GM18868 (cell line): Measurements from ENCODE around the gene ANKRD22.
A peak's percentile ranks its signal among the peaks of the same experiment; 100 is the strongest.
"Not testable (repeated sequence)": the region's sequence is repeated elsewhere in the genome, so short reads cannot be mapped to it uniquely, and the experiment has no call there.

Source experiments
- ATAC-seq: cut with Tn5 transposase; IDR thresholded peaks from one replicate; pipeline ENCODE4 v1.9.1; 2021; ENCODE audit warnings: mild to moderate bottlenecking, moderate library complexity; ENCODE audit not compliant: unreplicated experiment

Gene ANKRD22

DNA sequence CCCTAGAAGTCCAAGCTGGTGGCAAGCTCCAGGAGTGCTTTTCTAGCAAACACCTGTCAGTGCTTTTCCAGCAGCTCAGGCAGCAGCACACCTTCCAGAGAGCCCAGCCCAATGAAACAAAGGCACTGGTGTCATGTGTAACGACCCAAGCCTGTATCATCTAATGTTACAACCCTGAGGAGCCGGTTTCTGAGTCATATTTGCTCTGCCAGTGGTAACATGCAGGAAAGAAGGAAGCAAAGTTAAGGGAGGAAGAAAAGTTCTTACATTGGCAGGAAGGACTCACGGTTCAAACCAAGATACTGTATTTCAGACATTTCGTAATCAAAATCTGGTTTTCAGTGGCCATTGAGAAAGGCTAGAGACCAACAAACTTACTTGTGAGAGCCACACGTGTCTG, at the start of gene ANKRD22:
TSS of gene ANKRD22 (minus strand) at position 139 of the 400 bp plus-strand sequence. CDS start 237 bp downstream, outside the sequence.
- ATAC-seq: no peak

DNA sequence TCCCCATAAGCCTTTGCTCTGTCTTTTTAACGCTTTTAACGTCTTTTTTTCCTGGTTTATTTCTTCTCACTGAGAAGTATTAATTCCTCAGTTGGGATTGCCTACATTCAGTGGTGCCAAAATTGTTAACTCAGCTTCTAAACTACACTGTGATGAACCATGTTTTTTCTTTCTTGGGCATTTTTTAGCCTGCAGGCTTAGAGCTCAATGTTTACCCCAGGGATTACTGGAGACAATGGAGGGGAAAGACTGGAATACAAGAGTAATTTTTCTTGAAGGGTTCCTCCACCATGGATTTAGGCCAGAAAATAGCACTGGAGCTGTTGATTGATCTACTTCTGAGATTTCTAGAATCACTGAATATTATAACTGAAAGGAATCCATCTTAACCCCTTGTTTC, 48.2 kb upstream of the ANKRD22 start:
- no peak for ATAC-seq

DNA sequence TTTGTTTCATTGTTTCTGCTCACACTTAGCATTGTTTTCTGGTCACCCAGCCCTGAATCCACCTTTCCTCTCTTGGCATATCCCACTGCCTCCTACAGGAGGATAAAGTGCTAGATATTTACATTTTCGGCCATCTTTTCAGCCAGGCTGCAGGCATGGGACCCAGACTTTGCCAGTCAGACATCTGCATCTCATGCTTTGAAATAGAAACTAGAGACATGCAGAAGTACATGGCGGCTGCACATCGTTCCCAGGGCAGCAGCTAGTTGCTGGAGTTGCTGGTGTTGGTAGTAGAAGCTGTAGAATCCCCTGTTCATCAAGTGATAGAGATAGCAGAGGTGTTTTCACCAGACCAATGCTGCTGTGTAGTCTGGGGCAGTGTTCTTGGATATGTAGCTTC, 47.1 kb upstream of the ANKRD22 start:
- ATAC-seq: no peak

DNA sequence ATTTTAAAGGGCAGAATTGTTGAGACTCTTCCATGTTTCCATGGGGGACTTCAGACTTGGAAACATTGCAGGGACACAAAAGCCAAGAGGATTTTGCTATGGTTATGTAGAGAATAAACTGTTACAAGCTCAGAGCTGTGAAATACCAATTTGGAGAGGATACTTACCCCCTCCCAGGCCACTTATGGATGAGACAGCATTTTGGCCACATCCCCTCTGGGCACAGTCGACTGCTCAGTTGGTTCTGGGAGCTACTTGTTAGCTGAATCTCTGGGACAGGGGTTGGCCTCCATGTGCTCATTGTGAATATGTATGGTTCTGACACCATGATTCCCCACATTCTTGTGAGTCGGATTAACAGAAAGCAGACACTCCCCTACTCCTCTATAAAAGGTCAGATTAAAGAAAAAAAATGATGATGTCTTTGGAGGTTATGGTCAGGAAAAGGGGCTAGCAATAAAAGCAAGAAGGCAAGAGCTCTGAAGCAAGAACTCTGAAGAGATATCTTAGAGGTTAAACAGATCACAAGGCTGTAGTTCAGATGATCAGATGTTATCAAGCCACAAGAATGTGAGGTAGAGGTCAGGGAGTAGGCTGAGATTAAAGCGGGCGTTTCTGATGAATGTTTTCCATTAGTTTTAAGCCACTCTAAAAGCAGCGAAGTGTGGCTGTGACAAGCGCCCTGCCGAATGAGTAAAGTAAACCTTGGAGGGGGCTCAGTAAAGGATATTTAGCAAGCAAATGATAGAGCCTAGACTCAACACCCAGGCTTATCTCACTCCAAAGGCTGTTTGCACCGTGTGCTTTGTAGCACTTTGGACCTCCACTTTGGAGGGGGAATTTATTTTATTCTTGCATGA, 45.6 kb upstream of the ANKRD22 start:
- no peak for ATAC-seq

DNA sequence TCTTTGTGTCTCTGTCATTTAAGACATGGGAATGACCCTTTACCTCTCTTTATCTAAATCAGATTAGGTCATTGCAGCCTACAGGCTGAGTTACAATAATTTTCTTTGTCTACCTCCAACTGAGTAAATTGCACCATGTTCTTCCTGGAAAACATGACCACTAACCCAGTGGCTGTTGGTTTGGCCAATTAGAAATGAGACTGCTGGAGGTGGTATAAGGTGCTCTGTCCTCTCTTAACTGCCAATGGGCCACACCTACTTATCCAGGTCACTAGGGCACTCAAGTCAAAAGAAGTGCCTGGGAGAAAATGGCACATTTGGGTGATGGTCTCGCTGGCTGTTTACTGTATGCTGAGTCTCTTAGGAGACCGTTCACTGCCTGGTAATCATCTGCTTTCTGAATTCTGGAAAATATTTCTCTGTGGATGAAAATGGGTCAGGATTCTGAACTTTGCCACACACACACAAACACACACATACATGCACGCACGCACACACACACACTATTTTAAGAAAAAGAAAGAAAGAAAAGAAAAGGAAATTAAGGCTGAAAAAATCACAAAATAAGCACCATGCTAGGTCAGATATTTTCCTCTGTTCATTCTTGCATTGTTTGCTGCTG, 44.8 kb upstream of the ANKRD22 start:
- no peak for ATAC-seq

DNA sequence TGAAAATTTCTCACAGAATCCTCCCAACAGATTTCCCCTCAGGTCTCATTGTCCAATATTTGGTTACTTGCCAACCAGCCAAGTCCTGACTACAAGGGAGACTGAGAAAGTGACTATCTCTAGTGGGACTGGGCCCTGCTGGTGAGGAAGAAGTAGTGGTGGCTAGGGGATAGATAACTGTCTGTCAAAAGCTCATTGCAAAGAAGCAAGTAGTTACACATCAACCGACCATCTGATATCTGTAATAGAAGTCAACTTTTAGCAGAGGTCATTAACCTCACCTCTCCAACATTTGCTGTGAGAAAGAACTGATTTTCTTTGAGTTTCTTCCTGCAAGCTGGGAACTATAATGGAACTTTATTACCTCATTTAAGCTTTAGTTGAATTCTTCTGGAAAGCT, 43.6 kb upstream of the ANKRD22 start:
- no peak for ATAC-seq

DNA sequence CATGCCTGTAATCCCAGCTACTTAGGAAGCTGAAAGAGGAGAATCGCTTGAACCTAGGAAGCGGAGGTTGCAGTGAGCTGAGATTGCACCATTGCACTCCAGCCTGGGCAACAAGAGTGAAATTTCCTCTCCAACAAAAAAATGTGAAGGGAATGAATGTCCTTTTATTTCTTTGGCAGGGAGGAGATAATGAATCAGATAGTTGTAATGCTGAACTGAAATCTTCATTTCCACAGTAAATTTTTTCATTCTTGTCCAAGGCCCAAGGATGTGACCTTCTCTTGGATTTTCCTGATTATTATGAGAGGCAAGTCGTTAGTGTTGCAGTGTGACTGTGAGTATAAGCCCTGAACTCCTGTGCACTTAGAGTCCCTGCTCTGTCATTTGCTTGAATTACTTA, 42.0 kb upstream of the ANKRD22 start:
- no peak for ATAC-seq

DNA sequence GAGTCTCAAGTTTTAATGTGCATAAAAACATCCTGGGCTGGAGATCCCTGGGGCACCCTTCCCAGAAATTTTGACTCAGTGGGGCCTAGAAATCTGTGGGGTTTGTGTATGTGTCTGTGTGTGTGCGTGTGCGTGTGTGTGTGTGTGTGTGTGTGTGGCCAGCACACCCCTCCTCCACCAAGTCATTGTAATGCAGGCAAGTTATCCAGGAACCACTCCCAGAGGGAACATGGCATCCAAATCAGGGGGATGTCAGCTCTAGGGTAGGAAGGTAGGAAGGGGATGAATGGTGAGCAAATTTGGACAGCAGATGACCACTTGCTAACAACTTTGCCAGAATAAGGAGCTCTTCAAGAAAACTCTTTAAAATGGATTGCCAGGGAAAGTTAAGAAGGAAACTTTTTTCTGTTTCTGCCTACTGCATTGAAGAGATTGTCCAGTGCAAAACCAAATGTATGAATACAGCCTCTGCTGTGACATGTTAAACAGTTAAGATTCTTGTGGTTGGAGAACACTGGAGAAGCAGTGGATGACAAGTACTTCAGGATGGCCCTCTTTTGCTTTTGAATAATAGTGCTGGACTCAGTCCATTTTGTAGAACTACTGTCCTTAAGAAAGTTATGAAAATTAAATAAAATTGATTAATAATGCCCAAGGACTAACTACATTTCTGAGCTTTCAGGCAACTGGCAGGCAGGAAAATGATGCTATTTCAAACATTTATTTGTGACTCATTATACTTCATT, 40.8 kb upstream of the ANKRD22 start:
- no peak for ATAC-seq

DNA sequence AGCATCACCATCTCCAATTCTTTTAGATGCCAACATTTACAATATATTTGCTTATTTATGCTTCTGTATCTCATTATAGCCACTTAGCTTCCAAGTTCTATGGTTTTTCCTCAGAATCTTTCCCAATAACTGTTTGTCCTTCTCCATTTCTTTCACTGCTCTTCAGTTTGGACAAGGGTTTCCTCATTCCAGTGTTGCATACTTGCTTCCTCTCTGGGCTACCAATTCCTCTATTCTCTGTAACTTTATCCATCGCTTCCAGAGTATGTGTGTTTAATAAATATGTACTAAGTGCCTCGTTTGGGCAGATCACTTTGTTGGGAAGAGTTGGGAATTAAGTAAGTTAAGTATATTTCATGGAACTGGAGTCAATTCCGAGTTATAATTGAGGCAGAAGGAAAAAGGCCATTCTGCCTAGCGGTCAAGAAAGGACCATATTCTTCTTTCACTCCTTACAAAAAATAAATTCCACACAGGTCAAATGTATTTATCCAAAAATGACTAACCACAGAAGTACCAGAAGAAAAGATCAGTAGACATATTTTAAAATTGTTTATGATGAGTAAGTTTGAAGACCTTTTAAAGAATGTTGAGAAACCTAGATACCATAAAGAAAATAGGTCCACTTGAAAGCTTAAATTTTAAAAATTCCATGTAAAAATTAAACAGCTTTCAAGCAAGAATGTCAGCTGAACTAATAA, 39.2 kb upstream of the ANKRD22 start:
- no peak for ATAC-seq

DNA sequence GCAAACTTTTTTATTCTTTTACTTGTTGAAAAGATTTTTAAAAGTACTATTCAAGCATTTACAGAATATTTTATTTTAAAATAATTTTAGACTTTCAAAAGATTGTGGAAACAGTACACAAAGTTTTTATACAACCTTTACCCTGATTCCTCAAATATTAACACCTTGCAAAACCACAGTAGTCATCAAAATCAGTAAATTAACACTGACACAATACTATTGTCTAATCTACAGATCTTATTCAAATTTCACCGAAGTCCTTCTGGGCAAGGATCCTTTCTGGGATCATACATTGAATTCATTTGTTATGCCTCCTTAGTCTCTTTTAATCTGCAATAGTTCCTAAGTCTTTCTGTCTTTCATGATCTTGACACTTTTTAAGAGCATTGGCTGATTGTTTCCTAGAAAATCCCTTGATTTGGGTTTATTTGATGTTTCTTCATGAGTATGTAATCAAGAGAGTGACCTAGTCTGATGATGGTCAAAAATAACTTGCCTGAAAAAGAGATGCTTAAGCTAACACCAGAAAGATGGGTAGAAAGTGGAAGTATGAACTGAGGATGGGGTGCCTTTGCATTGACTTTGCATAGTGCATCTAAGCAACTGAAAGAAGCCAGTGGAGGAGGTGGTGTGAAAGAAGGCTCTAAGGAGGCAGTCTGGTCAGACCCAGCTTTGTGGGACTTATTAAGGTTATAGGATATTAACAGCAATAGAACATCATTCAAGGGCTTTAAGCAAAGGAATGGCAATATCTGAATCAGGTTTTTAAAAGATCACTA, 38.1 kb upstream of the ANKRD22 start:
- ATAC-seq: peak; percentile 65

DNA sequence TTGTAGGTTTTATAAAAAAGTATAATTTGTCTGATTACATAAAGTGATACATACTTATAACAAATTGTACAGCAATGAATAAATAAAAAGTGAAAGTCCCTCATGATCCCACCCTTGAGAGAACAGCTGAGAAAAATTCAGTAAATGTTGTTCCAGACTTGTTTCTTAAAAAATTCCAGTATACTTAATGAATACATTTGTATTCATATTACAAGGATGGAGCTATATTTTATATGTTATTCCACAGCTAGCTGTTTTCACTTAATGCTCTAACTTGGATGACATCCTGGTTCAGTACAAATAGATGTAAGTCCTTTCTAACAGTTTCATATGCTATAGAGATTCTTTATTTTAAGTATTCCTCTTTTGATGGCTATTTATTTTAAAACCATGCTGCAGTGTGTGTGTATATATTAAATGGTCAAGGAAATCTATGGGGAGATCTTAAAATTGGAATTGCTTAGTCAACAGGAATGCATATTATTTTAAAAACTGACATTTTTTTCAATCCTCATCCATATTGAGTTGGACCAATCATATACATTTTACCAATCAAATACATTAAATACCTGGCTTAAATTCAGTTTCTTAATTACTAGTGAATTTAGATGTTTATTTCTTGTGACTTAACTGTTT, 37.3 kb upstream of the ANKRD22 start:
- ATAC-seq: no peak

DNA sequence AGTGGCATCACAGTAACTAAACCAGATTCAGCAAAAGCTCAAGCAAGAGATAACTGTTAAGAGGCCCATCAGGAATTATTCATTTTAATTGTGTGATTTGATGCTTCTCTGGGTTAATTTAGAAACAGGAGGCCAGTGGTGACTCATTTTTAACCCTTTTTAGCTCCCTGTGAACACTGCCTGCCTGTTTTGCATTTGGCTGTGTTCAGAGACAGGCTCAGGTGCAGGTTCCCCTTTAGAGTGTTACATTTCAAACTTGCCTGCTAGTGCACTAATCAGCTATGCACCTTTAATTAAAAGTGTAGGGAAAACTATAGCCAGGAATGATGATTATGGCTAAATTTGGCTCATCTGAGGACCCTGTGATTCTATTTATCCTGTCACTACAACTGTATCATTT, 34.9 kb upstream of the ANKRD22 start:
- peak; percentile 55 for ATAC-seq

DNA sequence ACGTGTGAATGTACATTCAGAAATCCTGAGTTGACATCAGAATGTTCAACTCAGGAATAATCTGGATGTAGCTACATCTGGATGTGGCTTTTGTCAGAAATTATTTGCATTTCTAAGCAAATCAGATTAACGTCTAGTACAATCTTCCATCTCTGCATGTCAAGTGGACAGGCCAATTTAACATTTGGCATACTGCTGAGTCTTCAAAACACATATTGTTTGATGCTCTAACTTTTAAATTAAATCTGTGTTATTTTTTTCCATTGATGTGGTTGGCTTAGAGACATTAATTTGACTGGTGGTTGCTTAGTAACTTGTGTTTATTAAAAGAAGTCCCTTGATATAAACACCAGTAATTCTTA, 31.8 kb upstream of the ANKRD22 start:
- no peak for ATAC-seq

DNA sequence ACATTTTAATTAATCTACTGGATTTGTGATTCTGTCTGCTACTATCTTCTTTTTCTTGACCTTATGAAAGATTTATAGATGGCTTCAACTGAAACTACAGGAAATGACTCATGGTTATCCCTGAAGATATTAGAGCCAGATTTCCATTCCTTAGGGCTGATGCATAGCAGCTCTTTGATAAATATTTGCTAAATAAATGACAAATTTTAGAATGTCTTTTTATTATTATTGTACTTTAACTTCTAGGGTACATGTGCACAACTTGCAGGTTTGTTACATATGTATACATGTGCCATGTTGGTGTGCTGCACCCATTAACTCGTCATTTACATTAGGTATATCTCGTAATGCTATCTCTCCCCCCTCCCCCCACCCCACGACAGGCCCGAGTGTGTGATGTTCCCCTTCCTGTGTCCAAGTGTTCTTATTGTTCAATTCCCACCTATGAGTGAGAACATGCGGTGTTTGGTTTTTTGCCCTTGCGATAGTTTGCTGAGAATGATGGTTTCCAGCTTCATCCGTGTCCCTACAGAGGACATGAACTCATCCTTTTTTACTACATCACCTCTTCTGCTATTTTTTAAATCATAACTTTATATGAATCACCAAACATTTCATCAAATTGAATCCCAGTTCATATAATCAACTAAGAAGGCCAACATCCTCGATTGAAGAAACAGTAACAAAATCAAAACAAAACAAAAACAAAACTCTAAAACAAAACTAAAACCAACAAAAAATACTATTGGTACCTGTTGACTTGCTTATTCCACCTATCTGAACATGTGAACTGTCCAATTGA, 31.2 kb upstream of the ANKRD22 start:
- ATAC-seq: not testable (repeated sequence)

DNA sequence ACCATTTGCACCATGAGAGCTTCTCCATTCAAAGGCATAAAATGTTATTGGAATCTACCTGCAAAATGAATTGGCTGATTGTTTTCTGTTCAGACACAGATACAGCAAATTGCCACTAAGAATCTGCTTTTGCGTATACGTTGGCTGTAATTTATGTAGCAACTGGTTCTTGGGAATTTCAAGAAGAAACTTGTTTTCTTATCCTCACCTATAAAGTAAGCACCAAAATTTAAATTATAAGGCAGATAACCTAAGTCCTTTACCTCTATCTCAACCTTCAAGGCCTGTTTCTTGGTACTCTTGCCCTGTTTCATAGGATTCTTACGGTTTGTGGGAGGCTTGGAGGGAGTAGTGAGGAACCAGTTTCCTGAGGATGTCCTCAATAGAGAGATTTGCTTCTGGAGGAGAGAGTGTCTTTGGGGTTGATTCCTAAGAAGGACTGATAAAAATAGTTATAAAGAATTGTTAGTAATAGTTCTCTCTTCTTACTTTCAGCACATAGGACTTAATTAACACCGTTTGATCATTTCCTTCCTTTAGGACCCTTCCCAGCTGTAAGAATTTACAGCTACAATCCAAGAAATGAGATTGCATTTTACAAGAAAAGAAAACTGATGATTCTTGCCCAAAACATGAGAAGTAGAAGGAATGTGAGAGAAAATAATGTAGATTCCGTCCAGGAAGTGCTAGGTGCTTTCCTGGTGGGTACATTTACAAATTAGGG, 30.4 kb upstream of the ANKRD22 start:
- ATAC-seq: no peak

DNA sequence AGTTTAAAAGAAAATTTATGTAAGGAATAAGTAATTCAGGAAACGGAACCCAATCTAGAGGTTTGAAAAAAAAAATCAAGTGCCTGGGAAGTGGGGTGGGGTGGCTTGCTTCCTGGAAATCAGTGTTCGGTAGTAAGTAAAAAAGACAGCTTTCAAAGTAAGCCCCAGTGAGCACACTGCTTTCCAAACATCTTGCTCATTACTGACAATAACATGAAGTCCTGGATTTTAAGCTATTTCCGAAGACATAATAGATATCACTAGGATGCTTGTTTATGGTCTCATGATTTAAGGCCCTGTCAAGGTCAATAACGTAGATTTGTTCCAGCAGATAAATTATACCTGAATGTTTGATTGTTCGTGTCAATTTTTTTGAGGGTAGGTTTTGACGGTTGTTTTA, 29.7 kb upstream of the ANKRD22 start:
- ATAC-seq: no peak

DNA sequence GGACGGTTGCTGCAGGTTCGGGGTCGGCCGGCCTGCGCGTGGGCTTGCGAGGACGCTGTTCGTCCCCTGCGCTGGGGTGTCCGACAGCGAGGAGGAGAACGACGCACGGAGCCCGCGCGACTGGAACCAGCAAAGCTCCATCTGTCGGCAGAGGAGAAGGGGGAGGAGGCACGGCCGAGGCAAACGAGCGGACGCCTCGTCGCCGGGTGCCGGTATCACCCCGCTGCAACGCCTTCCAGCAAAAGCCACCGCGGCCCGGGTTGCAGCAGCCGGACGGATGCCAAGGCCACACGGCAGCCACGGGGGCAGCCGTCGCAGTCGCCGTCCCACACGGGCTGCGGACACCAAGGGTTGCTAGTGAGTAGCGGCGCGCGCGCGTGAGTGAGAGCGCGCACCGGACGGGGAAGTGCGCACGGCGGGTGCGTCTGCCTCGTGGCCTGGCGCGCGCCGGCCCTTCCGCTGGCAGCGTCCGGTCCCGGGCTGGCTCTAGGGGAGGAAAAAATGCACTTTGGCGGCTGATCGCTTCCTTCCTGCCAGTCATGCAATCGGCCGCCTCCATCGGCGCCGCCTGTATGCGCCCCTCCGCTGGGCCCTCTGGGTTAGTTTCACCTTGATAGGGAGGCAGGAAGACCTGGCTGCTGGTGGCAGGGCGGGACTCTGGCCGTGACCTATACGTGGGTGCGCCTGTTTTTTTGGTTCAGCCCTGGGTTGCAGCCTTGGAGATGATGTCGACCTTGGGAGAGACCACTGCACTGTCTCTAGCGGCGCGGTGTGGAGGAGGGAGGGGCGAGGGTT, 28.8 kb upstream of the ANKRD22 start:
- peak; percentile 65 for ATAC-seq
